Spleen (tissue), 11 donors: Measurements from ENCODE around the gene COL11A2. TPM values are rescaled to one million over a fixed set of nuclear protein-coding genes. Genes with fewer than 3 reads are reported as not detected.

Experiments
- DNase-seq: peaks from one replicate; pipeline ENCODE4 v3.0.0-alpha.2; 2020
- H3K27ac ChIP-seq, 8 donors: fragments of 200-600 bp; sonication (generic) in 7 of 8; 1 replicate in 4 of 8; 2 replicates in 4 of 8; pipeline versions ENCODE4 v1.5.0 to v1.8.0; 2016 to 2021; ENCODE audit warnings: inconsistent platforms in 4 of 8, mild to moderate bottlenecking in 4 of 8, moderate library complexity in 1 of 8
- H3K27me3 ChIP-seq, 7 donors: fragments of 200-600 bp; sonication (generic) in 6 of 7; replicated peaks in 1 of 7; 1 replicate in 4 of 7; 2 replicates in 3 of 7; pipeline versions ENCODE4 v1.5.0 to v1.8.0; 2016 to 2021; ENCODE audit warnings: inconsistent platforms in 3 of 7, mild to moderate bottlenecking in 1 of 7
- H3K36me3 ChIP-seq, 6 donors: fragments of 200-600 bp; sonication (generic) in 5 of 6; 1 replicate in 4 of 6; 2 replicates in 2 of 6; pipeline versions ENCODE4 v1.5.0 to v1.8.0; 2016 to 2021; ENCODE audit warnings: inconsistent platforms in 2 of 6
- H3K4me1 ChIP-seq, 6 donors: fragments of 200-600 bp; sonication (generic) in 5 of 6; 1 replicate in 3 of 6; 2 replicates in 3 of 6; pipeline versions ENCODE4 v1.5.0 to v1.8.0; 2016 to 2021; ENCODE audit warnings: inconsistent platforms in 3 of 6
- H3K4me3 ChIP-seq, 8 donors: fragments of 200-600 bp; sonication (generic) in 7 of 8; 1 replicate in 4 of 8; 2 replicates in 4 of 8; pipeline versions ENCODE4 v1.5.0 to v1.8.0; 2016 to 2021; ENCODE audit warnings: inconsistent platforms in 4 of 8, mild to moderate bottlenecking in 4 of 8, moderate library complexity in 2 of 8
- H3K9me3 ChIP-seq, 8 donors: fragments of 200-600 bp; sonication (generic) in 7 of 8; 1 replicate in 4 of 8; 2 replicates in 4 of 8; pipeline versions ENCODE4 v1.5.0 to v1.8.0; 2016 to 2021; ENCODE audit warnings: inconsistent platforms in 4 of 8
- CTCF ChIP-seq, 11 experiments: fragments of 200-600 bp in 7 of 11; fragments of 450-650 bp in 4 of 11; sonication (generic) in 4 of 11; IDR thresholded peaks in 8 of 11; conservative IDR thresholded peaks in 3 of 11; 1 replicate in 7 of 11; 2 replicates in 4 of 11; pipeline versions ENCODE4 v1.4.0 to v1.8.0; 2016 to 2021; ENCODE audit warnings: antibody characterized with exemption in 11 of 11, inconsistent platforms in 4 of 11, mild to moderate bottlenecking in 1 of 11
- POLR2A ChIP-seq, 3 donors: fragments of 450-650 bp; IDR thresholded peaks; one replicate each; pipeline ENCODE4 v1.5.1; 2017; ENCODE audit warnings: antibody characterized with exemption in 3 of 3, mild to moderate bottlenecking in 1 of 3
- POLR2AphosphoS5 ChIP-seq, 3 donors: sonication (generic); formaldehyde crosslinking; IDR thresholded peaks; one replicate each; pipeline ENCODE4 v1.5.1; 2017; ENCODE audit warnings: antibody characterized with exemption in 3 of 3
- WGBS, 5 donors: extraction: QIAGEN DNeasy Blood & Tissue Kit in 3 of 5; methylation state at CpG; one replicate each; pipeline versions ENCODE4 v1.1.5 to v1.1.7; 2013 to 2018; 5-methylcytosine and 5-hydroxymethylcytosine counted together
- intact Hi-C: fragments of 100-400 bp; cut with DNase I; formaldehyde crosslinking; loops from one replicate; pipeline ENCODE4 v1.15.0; 2023; ENCODE audit warnings: low total_unique reads
- polyA plus RNA-seq, 3 donors: library from polyadenylated mRNA; stranded (reverse); fragments of 200-250 nt; gene quantifications; one replicate each; pipeline ENCODE4 v1.2.1, GENCODE V29; 2013
- total RNA-seq, 7 donors: library from RNA; depleted of rRNA in 3 of 7; stranded (reverse); fragments of >200 nt in 3 of 7; fragmentation: NEBNext Ultra II Directional in 4 of 7; extraction: Animal tissue kit (Norgen Biotek cat#: 25700) in 4 of 7; gene quantifications; one replicate each; pipeline versions ENCODE4 v1.1.0 to v1.2.1, GENCODE V29; 2016 to 2021
- donor health status: healthy with polysubstance abuse.
- donor health status: DM: no; HTN: no; CAD: no; lungs with moderate emphysema.
- donor health status: DM: no; HTN: no; CAD: no.
- donor health status: Bipolar disorder and iron deficiency.
- donor health status: healthy.
- donor health status: DM: no; HTN: no; CAD: no.
- donor health status: DM: yes; HTN: yes; CAD: no.

COL11A2 gene
- total and polyA plus RNA-seq, 10 donors, result 0.68 to 2.4 (median 1.3) TPM

GRCh38 chr6:33213166-33213988, 21.1 kb upstream of the COL11A2 start:
- Histone ChIP-seq H3K36me3 (peaks cover 0 to 34% (median 21%) of the 10 kb centered on the region in 6 donors), H3K27me3 (peaks cover 0 to 31% (median 8%) of the 10 kb centered on the region in 7 donors), H3K27ac (peak overlapping the region in 1 of 8 donors; percentile 5), H3K9me3 (no peaks in the 10 kb centered on the region), H3K4me1 (peaks cover 12 to 46% (median 28%) of the 10 kb centered on the region in 6 donors), H3K4me3 (peak overlapping the region; percentile 20 to 64 (median 34))
- peak; percentile 79 for DNase-seq
- no peak for TF ChIP-seq CTCF (IDR thresholded peaks at IDR 0.05 in 8 of 11, conservative IDR thresholded peaks at IDR 0.05 in 3 of 11)
- TF ChIP-seq POLR2AphosphoS5 (IDR thresholded peaks at IDR 0.05), result peak; percentile 8 to 79 (median 71)
- intact Hi-C loops, result no loop called here
- WGBS, 5 donors, result 0 to 2% (median 1%) methylated on average over 41 to 43 of the region's 43 CpGs

GRCh38 chr6:33212857-33213165, 20.5 kb upstream of the COL11A2 start:
- TF ChIP-seq POLR2AphosphoS5 (IDR thresholded peaks at IDR 0.05) (no peak), CTCF (IDR thresholded peaks at IDR 0.05 in 8 of 11, conservative IDR thresholded peaks at IDR 0.05 in 3 of 11) (no peak), POLR2A (IDR thresholded peaks at IDR 0.05) (no peak)
- Histone ChIP-seq H3K9me3 (no peaks in the 10 kb centered on the region), H3K4me1 (peaks cover 12 to 47% (median 30%) of the 10 kb centered on the region in 6 donors), H3K4me3 (peak overlapping the region in 7 of 8 donors; percentile 20 to 64 (median 33)), H3K27ac (peak overlapping the region in 1 of 8 donors; percentile 5), H3K27me3 (peaks cover 0 to 26% (median 8%) of the 10 kb centered on the region in 7 donors), H3K36me3 (peaks cover 0 to 34% (median 21%) of the 10 kb centered on the region in 6 donors)
- intact Hi-C loops, result no loop called here
- 8 to 15% (median 11%) methylated on average over 6 of the region's 6 CpGs for WGBS, 5 donors
- DNase-seq, result no peak

GRCh38 chr6:33211666-33212422, 19.6 kb upstream of the COL11A2 start:
- Histone ChIP-seq H3K27me3 (peaks cover 0 to 24% (median 8%) of the 10 kb centered on the region in 7 donors), H3K36me3 (peaks cover 0 to 34% (median 21%) of the 10 kb centered on the region in 6 donors), H3K4me1 (peaks cover 13 to 57% (median 37%) of the 10 kb centered on the region in 6 donors), H3K4me3 (no peak overlapping the region), H3K9me3 (no peaks in the 10 kb centered on the region), H3K27ac (no peak overlapping the region)
- DNase-seq, result peak; percentile 69
- no peak for TF ChIP-seq POLR2AphosphoS5 (IDR thresholded peaks at IDR 0.05)
- no peak for TF ChIP-seq POLR2A (IDR thresholded peaks at IDR 0.05)
- no peak for TF ChIP-seq CTCF (IDR thresholded peaks at IDR 0.05 in 8 of 11, conservative IDR thresholded peaks at IDR 0.05 in 3 of 11)
- intact Hi-C loops, result no loop called here
- WGBS, 5 donors, result 78 to 93% (median 89%) methylated on average over 17 to 18 of the region's 18 CpGs

- H3K9me3 ChIP-seq, result no peaks in the 10 kb centered on the region
- intact Hi-C loops, result no loop called here
- H3K27ac ChIP-seq, result no peak overlapping the region
- DNase-seq, result no peak
- H3K4me3 ChIP-seq, result no peak overlapping the region
- H3K36me3 ChIP-seq, result peaks cover 0 to 34% (median 21%) of the 10 kb centered on the region in 6 donors
- peaks cover 0 to 24% (median 8%) of the 10 kb centered on the region in 7 donors for H3K27me3 ChIP-seq
- TF ChIP-seq CTCF (IDR thresholded peaks at IDR 0.05 in 8 of 11, conservative IDR thresholded peaks at IDR 0.05 in 3 of 11), result no peak
- no peak for TF ChIP-seq POLR2A (IDR thresholded peaks at IDR 0.05)
- no peak for TF ChIP-seq POLR2AphosphoS5 (IDR thresholded peaks at IDR 0.05)
- H3K4me1 ChIP-seq, result peaks cover 13 to 63% (median 37%) of the 10 kb centered on the region in 6 donors
- 87 to 90% (median 89%) methylated on average over 17 of the region's 17 CpGs for WGBS, 5 donors
These were observed 18.9 kb upstream of the COL11A2 start for GRCh38 chr6:33211136-33211535.
